ENCODE measurements around the gene CDCA4. TPM values are rescaled to one million over a fixed set of nuclear protein-coding genes. Genes with fewer than 3 reads are reported as not detected.
A peak's percentile ranks its signal among the peaks of the same experiment; 100 is the strongest.

The CDCA4 gene
- total RNA-seq, 1 experiment from 2014 or later: 40.5 TPM

DNA sequence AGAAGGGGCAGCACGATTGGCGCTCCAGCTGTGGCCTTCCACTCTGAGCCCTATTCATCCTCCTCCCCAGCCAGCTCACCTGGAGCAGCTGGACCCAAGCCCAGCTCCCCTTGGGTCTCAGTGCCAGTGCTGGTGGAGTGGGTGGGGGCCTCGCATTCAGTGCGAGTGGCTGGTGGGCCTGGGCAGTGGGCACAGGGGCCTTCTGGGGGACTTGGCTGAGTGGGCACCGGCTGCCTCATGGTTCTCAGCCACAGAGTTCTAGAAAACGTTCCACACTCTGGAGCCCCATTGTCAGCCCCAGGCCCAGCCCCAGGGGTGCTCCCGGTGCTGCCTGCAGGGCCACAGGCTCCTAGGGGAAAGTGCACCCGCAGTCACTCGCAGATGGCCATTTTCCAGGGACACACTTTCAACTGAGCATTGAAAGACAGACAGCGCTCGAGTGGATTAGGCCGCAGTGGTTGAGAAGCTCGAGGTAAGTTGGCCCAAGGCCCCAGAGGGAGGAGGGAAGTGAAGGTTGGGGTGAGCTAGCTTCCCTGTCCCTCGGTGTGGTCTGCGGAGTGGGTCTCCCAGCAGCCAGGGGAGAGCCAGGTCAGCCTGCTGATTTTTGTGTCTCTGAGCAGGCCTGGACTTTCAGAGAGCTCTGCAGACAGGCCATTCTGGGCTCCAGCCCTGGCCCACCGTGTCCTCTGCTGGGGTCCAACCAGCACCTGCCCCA, 31.5 kb downstream of the CDCA4 start:
- DNase-seq (ENCODE audit: low read depth): no peak

DNA sequence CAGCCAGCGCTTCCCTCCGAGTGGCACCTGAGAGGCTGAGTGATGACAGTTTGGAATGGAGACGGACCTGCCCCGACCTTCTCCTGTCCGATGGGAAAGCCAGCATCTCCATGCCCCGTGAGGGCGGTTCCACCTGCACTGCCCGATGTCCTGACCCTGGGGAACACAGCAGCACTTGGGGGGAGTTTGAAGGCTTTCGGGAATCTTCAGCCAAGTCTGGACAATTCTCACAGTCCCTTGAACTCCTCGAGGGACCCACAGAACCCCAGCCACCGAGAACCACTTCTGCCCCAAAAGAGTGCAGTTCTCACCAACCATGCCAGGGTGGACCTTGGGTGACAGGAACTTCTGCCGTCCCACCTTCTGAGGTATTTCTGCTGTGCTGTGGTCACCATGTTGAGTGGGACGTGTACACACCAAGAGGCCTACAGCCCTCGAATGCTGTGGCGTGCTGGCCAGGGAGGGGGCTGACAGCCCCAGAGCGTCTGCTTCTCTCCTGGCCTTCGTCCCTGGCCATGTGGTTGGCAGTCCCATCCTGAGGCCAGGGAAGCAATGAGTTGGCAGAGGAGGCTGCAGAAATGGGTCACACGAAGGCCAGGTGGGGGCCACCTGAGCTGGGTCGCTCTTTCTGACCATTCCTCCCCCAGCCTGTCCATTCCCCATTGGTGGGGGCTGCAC, 34.3 kb downstream of the CDCA4 start:
- no peak for DNase-seq (ENCODE audit: low read depth)

DNA sequence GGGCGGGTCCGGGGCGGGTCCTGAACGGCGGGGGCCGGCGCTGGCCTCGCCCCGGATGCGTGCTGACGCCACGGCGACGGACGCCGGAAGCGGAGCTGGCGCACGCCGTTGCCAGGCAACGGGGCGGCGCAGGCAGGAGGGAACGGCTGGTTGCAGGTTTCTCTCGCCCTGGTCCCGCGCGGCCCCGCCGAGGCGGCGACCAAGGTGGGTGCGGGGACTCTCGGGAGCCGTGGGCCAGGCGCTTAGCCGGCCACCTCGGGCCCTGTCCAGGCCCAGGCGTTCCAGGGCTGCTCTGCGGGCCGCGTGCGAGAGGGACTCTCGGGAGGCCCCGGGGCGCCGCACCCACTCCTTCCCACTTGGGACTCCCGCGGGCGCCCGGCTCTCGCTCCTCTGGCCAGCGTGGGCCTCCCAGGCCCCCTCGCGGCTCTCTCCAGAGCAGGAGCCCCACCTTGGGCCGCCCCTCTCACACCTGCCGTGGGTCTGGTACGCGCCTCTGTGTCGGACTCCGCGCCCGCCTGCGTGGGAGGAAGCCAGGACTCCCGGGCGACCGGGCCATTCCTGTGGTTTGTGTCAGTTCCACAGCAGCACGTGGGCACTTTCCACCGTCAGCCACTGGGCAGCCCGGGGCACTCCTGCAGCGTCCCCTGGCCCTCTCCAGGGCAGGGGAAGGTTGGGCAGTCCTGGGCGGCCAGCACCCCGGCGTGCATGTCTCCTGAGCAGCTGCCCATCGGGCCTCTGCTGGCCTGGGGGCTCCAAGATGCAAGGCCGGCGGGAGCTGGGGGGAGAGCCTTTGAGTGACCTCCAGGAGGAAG, 35.0 kb downstream of the CDCA4 start, which contains the start of gene CLBA1:
TSS of gene CLBA1 (plus strand) at position 114 of the 812 bp plus-strand sequence. CDS start at position 758, 644 bp downstream.
- peak; percentile 85 for DNase-seq (ENCODE audit: low read depth)

DNA sequence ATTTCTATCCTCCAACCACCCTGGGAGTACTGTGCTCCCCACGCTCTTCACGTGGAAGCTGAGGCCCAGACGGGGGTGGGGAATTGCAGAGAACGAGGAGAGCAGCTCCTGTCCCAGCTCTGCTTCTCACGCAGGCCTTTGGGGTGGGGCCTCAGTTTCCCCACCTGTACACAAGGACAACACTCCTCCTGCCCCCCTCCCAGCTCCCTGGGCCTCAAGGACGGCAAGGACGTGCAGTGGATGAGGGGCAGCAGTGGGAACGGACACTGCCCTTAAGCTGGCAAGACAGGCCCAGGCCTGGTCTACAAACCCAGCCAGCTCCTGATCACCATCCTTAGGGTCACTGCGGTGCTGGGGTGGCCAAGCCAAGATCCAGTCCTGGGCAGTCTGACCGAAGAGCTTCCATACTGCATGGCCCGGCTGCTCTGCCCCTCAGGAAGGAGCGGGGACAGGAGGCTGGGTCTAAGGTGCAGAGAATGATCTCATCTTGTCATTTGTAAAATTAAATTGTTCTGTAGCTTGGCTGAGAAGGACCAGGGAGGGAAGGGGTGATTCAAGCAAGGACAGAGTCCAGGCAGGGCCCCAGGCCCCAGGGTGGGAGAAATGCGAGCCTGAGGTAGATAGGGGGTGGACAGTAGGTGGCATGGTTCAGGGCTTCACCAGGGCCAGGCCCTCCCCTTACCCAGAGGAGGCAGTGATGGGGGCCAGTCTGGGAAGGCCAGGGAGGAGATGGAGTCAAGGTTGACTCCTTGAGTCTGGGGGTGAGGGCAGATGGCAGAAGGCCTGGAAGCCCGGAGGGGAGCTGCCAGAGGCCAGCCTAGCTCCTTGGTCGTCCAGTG, 36.6 kb downstream of the CDCA4 start:
- no peak for DNase-seq (ENCODE audit: low read depth)

DNA sequence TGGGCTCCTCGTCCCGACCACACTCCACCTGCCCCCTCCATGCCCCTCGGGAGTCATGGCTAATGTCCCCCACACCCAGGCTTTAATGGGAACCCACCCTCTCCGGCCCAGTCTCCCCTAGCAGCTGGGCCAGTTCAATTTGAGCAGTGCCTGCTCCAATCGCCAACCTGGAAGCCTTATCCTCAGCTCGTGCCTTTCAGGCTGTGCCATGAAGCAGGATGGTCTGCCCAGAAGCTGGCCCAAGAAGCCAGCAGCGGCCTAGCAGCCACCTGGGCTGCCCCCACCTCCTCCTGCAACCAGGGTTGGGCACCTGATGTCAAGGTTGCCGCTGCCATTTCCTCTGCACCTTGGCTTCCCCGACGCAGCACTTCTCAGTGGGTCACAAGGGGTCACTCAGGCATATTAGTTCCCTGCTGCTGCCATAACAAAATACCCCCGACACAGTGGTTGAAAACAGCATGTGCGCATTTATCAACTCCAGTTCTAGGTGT, 37.6 kb downstream of the CDCA4 start:
- no peak for DNase-seq (ENCODE audit: low read depth)

DNA sequence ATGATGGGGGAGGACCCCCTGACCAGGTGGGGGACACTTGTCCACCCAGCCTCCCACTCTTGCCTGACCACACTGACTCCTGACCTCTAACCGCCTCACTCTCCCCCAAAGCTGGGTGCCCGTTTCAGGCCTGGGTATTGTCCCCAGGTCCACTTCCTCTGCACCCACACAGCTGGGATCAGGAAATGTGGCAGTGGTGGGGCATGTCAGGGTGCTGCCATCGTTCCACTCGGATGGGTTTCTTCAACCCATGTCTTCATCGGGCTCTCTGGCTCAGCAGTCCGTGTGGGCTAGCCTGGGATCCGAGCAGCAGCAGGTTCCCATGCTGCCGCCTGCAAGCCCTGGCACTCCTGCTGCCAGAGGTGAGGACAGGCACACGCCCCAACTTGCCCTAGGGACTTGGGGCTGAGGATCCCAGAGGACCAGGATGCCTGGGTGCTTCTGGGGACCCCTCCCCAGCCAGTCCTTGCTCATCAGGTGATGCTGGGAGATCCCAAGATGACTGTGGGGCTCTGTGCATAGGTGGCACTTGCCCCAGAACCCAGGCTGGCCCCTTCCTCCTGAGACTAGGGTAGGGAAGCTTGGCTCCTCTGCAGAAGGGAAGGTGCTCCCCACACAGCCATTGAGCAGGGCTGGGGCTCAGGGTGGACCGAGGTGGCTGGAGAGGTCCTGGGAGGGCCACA, 38.2 kb downstream of the CDCA4 start:
- DNase-seq (ENCODE audit: low read depth): no peak

DNA sequence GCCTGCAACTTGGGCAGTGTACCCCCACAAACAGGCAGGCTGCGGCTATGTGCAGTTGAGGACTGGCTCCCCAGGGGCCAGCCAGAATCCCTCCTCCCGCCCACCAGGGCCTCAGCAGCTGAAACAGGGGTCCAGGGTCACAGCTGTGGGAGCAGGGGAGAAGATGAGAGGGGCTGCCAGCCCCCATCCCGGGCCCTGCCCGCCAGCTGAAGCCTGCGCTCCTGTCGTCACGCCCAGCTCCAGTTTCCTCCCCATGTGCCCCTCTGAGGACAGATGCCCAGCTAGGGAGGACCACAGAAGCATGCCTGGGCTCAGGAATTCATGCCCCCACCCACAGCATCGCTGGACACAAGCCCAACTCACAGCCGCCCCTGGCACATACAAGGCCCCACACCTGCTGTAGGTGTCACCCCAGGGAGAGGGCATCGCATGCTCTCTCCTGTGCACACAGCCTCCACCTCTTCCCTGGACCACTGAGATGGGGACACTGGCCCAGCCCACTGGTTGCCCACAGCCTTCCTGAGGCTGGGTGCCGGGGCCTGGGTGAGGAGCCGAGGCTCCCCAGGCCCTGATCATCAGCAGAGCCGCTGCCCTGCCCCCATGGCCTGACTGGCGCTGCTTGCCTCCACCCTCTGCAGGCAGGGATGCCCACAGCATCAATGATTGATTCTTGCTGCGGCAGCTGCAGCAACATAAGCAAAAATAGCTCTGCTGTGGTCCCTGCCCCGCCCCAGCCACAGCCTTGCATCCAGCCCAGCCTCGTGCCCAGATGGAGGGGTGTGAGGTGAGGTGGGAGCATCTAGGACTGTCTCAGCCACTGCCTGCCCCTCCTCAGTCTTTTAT, 39.0 kb downstream of the CDCA4 start:
- DNase-seq (ENCODE audit: low read depth): no peak

DNA sequence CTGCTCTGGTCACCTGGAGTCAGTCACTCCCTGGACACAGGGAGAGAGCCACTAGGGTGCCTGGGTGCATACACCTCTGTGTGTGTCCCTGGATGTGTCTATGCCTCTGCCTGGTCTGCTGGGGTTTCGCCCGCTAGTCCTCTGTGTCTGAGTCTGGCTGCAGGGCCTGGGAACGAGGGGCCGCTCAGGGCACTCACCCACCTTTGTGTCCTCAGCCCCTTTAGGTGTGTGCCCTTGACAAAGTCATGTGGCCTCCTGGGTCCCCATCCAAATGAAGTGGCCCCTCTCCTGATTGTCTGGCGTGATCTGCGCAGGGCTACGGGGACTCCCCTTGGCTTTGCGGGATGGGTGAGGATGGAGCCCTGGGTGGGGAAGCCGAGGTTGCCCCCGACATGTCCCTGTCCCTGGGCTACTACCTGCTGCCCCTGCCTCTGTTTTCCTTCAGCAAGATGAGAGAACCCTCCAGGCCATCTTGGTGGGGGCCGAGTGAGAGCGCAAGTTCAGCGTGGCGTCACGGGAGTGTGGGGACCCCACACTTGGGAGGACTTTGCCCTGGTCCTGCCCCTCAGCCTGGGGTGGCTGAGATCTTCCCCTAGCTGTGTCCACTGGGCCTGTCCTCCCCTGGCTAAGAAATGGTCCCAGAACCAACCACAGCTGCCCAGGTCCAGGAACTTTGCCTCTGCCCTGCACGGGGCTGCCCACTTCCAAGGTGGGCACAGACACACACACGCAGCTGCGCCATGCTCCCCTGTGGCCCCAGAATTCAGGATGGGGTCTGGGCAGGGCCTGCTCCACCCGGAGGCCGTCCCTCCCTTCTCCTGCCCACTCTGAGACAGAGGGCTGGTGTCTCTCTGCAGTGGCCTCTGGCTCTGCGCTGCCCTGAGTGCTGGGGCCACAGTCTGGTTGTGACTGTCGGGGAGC, 40.0 kb downstream of the CDCA4 start:
- DNase-seq (ENCODE audit: low read depth): no peak

DNA sequence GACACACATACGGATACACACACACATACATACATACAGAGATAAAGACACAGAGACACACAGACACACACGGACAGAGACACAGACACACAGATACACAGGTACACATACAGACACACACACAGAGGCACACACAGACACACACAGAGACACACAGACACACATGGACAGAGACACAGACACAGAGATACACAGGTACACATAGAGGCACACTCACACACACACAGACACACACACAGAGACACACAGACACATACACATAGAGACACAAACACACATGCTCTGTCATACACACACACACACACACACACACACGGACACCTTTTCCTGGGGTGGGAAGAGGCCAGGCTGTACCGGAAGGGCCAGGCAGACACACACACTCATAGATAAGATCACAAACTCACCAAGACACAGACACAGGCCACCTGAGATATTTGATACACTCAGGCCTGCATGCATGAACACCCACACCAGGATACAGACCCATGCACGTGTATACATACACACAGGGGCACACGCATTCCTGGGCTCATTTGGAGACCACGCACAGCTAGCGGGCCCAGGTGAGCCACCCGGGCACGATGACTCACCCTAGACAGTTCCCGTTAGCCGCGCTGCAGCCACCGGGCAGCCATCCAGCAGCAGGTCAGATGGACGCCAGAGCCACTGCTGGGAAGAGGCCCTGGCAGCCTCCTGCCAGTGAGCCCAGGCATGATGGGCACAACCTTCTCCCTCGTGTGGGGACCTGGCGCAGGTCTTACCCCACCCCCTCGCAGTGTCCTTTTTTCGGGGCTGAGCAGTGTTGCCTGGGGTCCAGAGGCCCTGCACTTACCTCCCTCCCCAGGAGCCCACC, 40.9 kb downstream of the CDCA4 start:
- DNase-seq (ENCODE audit: low read depth): peak; percentile 82

DNA sequence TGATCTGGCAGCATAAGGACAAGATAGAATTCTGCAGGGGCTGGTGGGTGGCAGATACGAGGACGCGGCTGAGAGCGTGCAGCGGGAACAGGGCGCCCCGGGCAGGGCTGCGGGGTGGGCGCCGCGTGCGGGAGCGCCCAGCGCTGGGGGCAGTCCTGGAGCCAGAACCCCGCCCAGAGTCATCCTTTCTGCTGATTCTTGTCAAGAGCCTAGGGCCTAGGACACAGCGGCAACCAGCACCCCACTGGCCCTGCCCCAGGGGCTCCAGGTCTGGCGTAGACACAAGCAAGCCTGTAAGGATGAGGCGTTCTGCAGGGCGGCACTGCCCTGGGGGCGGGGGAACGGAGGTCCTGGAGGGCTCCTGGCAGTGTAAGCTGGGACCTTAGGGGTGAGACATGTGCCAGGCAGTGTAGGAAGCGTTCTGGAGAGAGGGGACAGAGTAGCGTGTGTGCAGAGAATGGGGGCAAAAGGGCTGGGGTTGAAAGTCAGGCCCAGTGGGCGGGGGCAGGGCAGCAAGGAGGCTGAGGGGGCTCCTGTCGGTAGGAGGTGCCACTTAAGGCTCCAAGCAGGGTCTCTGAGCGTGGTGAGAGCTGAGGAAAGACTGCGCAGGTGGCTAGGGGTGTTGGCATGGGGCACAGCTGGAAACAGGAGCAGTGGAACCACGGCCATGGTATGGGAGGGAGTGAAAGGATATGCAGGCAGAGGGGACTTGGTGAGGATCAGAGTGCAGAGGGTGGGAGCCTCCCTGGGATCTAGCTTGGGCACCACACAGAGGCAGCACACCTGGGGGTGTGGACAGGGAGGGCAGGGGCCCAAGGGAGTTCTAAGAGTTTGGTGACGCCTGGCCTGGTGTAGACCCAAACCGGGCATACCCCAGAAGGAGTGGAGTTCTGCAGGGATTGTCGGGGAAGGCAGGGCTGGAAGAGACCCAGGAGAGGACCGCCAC, 41.9 kb downstream of the CDCA4 start:
- DNase-seq (ENCODE audit: low read depth): no peak

DNA sequence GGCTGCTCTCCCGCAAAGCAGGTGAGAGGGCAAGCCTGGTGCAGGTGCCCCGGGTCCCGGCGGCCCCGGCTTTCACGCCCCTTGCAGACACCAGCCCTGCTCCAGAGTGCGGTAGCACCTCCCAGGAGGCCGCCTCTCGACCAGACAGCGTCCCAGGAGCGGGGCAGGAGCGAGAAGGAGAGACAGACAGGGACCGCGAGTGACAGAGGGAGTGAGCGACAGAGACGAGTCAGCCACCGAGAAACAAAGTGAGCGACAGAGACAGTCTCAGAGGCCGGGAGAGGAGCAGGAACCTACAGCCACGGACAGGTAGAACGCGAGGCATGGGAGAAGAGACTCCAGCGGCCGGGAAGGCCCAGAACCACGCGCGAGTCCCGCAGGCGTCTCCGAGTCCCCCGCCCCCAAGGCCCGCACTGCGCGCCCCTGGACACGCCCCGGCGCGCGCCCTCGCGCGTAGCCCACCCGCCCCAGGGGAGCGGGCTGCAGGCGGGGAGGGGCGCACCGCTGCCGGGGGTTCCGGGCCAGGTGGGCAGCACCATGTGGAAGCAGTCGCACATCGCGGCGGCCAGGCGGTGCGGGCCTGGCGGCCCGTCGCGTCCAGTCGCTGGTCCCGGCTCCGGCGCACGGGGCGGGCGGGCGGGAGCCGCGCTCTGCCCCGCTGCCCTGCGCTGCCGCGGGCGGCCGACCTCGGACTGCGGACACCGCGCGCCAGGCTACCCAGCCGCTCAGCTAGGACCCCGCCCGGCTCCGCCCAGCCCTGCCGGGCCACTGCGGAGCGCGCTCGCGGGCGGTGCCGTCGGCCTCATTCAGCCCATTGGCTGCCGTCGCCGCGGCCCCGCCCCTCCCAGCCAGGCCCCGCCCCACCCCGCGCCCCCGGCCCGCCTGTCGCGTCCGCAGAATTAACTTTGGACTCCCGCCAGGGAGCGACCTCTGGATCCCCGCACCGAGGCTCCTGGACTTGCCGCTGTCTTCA, 42.9 kb downstream of the CDCA4 start, which contains the start of gene AHNAK2:
TSS of gene AHNAK2 (minus strand) at position 694 of the 973 bp plus-strand sequence. CDS start at position 557, 137 bp downstream.
- peak; percentile 52 for DNase-seq (ENCODE audit: low read depth)

DNA sequence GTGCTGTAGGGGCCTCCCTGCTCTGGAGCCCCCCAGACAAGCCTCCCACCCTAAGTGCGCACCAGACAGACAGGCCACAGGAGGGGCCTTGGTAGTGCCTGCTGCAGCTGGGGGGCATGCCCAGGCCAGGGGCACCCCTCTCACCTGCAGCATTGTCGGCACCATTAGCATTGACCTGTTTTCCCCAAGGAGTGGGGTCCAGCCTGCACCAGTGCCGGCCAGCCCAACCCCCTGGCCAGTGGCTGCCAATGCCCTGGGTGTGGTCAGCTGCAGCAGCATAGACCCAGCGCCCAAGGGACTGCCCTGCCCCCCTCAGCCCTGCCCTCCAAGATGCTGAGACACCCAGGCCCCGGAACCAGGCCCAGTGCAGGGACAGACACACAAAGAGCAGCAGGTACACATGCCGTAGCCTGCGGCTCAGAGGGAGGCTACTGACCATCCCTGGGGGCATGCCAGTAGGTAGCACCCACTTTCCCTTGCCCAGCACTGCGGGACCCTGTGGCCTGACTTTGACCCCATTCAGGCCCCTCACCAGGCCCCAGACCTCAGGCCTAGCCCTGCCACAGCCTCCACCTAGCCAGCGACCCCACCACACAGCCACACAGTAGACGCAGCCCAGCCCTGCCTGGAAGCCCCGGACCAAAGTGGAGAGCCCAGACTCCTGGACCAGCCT, 43.7 kb downstream of the CDCA4 start:
- DNase-seq (ENCODE audit: low read depth): no peak

DNA sequence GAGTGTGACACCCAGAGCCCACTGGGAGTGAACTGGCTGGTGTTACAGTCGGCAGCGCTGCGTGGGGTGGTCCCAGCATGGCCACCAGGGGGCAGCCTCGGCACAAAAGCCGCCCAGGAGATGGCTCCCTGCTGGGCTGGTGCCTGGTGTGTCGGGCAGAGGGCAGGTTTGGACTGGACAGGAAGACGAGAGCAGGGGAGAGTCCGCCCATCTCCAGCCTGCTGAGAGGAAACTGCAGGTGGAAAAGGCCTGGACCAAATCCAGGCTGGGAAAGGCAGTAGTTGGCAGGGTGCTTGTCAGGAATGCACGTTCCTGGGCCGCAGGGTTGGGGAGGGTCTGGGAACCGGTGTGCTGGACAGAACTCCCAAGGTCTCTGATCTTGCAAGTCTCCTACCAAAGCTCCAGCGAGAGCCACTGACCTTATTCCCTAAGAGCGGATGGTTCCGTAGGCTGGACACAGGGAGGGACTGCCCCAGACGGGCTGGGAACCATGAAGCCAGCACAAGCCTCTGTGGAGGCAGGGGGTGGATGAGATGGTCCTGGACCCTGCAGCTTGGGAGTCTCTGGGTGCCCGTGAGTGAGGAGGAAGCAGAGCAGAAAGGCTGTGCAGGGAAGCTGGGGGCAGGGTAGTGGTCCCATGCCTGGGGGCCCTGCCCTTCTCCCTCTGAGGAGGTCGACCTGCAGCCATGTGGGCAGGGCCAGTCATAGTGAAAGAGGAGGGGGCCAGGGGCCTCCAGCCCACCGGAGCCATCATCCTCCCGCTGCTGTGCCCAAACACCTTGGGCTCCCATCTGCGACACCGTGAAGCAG, 44.5 kb downstream of the CDCA4 start:
- peak; percentile 74 for DNase-seq (ENCODE audit: low read depth)
